HepG2 (cell line): Measurements from ENCODE around the gene IQCB1. TPM values are rescaled to one million over a fixed set of nuclear protein-coding genes. Genes with fewer than 3 reads are reported as not detected.

ENCODE experiments used
- ATAC-seq: fragments of 200-7000 bp; cut with Tn5 transposase; 3 replicates; pipeline ENCODE4 v1.9.1; 2020; ENCODE audit warnings: mild to moderate bottlenecking, moderate library complexity
- BruUV-seq: library from RNA; stranded (reverse); fragments of 400-500 nt; replicated peaks from 2 replicates; lab custom pipeline; 2021; lab: Mats Ljungman, UMichigan
- CTCF ChIA-PET: fragments of 300-600 bp; formaldehyde crosslinking; extraction: SDS; loops from one replicate; lab custom pipeline; 2021; ENCODE audit warnings: low total read pairs, inconsistent platforms, low intra/inter-chr PET ratio; lab: Yijun Ruan, JAX
- POLR2A ChIA-PET: fragments of 350-600 bp; sonication (Branson Sonifier 250); formaldehyde crosslinking; loops from one replicate; lab custom pipeline; 2020; ENCODE audit warnings: antibody characterized with exemption, inconsistent platforms; lab: Yijun Ruan, JAX
- DNase-seq: peaks from one replicate; pipeline ENCODE4 v3.0.0-alpha.2; 2015; ENCODE audit warnings: low spot score
- FAIRE-seq: peaks from 3 replicates; lab custom pipeline; 2011; peaks lifted over from hg19 to GRCh38; lab: Jason Lieb, UNC
- H2AFZ ChIP-seq: one replicate; pipeline ENCODE4 v1.6.1; 2011; ENCODE audit warnings: low read length, inconsistent platforms
- H3K27ac ChIP-seq: fragments of 300-600 bp; 3 replicates; pipeline ENCODE4 v1.8.0; 2011; ENCODE audit warnings: mixed run types, mild to moderate bottlenecking, mixed read lengths, low read length, inconsistent platforms; ENCODE audit not compliant: insufficient read depth; ENCODE audit errors: extremely low read length
- H3K27me3 ChIP-seq, 2 experiments: fragments of 200-600 bp in 1 of 2; 2 replicates in 1 of 2; 3 replicates in 1 of 2; pipeline versions ENCODE4 v1.6.0 to v1.8.0; 2011; ENCODE audit warnings: low read length in 2 of 2, mild to moderate bottlenecking in 2 of 2, moderate library complexity in 2 of 2, inconsistent platforms in 1 of 2; ENCODE audit not compliant: insufficient read depth in 2 of 2, control insufficient read depth in 1 of 2
- H3K36me3 ChIP-seq, 2 experiments: fragments of 200-600 bp in 1 of 2; replicated peaks in 1 of 2; 2 replicates in 1 of 2; 3 replicates in 1 of 2; pipeline versions ENCODE4 v1.5.1 to v1.8.0; 2011; ENCODE audit warnings: low read length in 2 of 2, inconsistent platforms in 1 of 2; ENCODE audit not compliant: insufficient read depth in 2 of 2, control insufficient read depth in 1 of 2
- H3K4me1 ChIP-seq: 2 replicates; pipeline ENCODE4 v1.5.1; 2012; ENCODE audit warnings: low read length, inconsistent platforms; ENCODE audit not compliant: insufficient read depth
- H3K4me2 ChIP-seq: 2 replicates; pipeline ENCODE4 v1.6.0; 2011; ENCODE audit warnings: low read depth, low read length, inconsistent platforms
- H3K4me3 ChIP-seq, 3 experiments: fragments of 200-600 bp in 1 of 3; sonication (generic), shearing (Covaris generic) in 1 of 3; replicated peaks in 1 of 3; 2 replicates each; pipeline ENCODE4 v1.5.1; 2011 to 2016; ENCODE audit warnings: low read length in 3 of 3, inconsistent platforms in 2 of 3, low read depth in 2 of 3, mild to moderate bottlenecking in 2 of 3, control low read depth in 1 of 3, mixed read lengths in 1 of 3; ENCODE audit not compliant: insufficient read depth in 1 of 3
- H3K79me2 ChIP-seq: one replicate; pipeline ENCODE4 v1.6.1; 2011; ENCODE audit warnings: low read length, inconsistent platforms; ENCODE audit not compliant: insufficient read depth
- H3K9ac ChIP-seq: 2 replicates; pipeline ENCODE4 v1.6.0; 2011; ENCODE audit warnings: mild to moderate bottlenecking, low read depth, low read length, inconsistent platforms; ENCODE audit not compliant: insufficient read depth
- H3K9me3 ChIP-seq: 2 replicates; pipeline ENCODE4 v1.5.1; 2012; ENCODE audit warnings: mild to moderate bottlenecking, low read length
- H4K20me1 ChIP-seq: 2 replicates; pipeline ENCODE4 v1.6.0; 2011; ENCODE audit warnings: inconsistent platforms, mild to moderate bottlenecking, low read length, moderate library complexity; ENCODE audit not compliant: insufficient read depth
- ASH2L ChIP-seq: fragments of 300-600, 200-600 bp; sonication (generic); IDR thresholded peaks from 2 replicates; pipeline ENCODE4 v1.7.0; 2017; ENCODE audit warnings: low read depth, mild to moderate bottlenecking, moderate library complexity, mixed read lengths, low read length; ENCODE audit not compliant: insufficient read length
- CEBPB ChIP-seq: IDR thresholded peaks from 2 replicates; pipeline ENCODE4 v1.6.1; 2011; ENCODE audit warnings: low read depth, low read length, improper control_type of control experiment, borderline replicate concordance
- NR2C2 ChIP-seq: sonication (generic); formaldehyde crosslinking; IDR thresholded peaks from 2 replicates; pipeline ENCODE4 v1.4.0; 2020; ENCODE audit warnings: missing genetic modification reagents, mild to moderate bottlenecking, moderate library complexity, borderline replicate concordance
- STAG1 ChIP-seq: sonication (generic); formaldehyde crosslinking; IDR thresholded peaks from 2 replicates; pipeline ENCODE4 v1.4.0; 2020; ENCODE audit warnings: missing genetic modification reagents
- TAF15 ChIP-seq: fragments of 200-400 bp; formaldehyde crosslinking; IDR thresholded peaks from one replicate; pipeline ENCODE4 v1.6.1; 2018; ENCODE audit warnings: mild to moderate bottlenecking, low read depth, low read length; ENCODE audit not compliant: poor library complexity, severe bottlenecking
- ZNF138 ChIP-seq: sonication (generic); formaldehyde crosslinking; IDR thresholded peaks from 2 replicates; pipeline ENCODE4 v1.5.0; 2020; ENCODE audit warnings: mild to moderate bottlenecking, low read depth, missing genetic modification reagents
- ZNF317 ChIP-seq: sonication (generic); formaldehyde crosslinking; IDR thresholded peaks from 2 replicates; pipeline ENCODE4 v1.5.0; 2020; ENCODE audit warnings: mild to moderate bottlenecking, missing genetic modification reagents
- WGBS: methylation state at CpG from one replicate; pipeline ENCODE4 v1.1.6; 2017; ENCODE audit warnings: low lambda C conversion rate; 5-methylcytosine and 5-hydroxymethylcytosine counted together
- in situ Hi-C: cut with HindIII; loops from 2 replicates; pipeline ENCODE4 v1.10.0; 2017; ENCODE audit warnings: low pct_unique_long_range_greater_than_20kb; ENCODE audit not compliant: extremely low pct_ligation_motif_present
- intact Hi-C: fragments of 100-400 bp; cut with micrococcal nuclease; formaldehyde crosslinking; loops from one replicate; pipeline ENCODE4 v1.10.0; 2022; ENCODE audit not compliant: unreplicated experiment
- polyA plus RNA-seq, 8 experiments: library from polyadenylated mRNA; depleted of rRNA in 3 of 8; stranded (reverse) in 7 of 8; unstranded in 1 of 8; fragments of >200 nt; fragmentation: Illumina TruSeq in 4 of 8; extraction: Trizol in 4 of 8; gene quantifications; 2 replicates each; pipeline versions ENCODE4 v1.2.1 to v1.2.3, GENCODE V29; 2011 to 2016; ENCODE audit warnings: low read depth in 4 of 8, missing spikeins in 1 of 8, mixed read lengths in 1 of 8; ENCODE audit not compliant: insufficient read depth in 1 of 8
- total RNA-seq, 5 experiments: library from RNA; depleted of rRNA; stranded (reverse); fragments of >200 nt; fragmentation: Illumina TruSeq; extraction: Trizol; gene quantifications; 2 replicates each; pipeline ENCODE4 v1.2.3, GENCODE V29; 2016; ENCODE audit warnings: low read depth in 1 of 5
- TF ChIP-seq, protein P1 (sequence below): sonication (generic); formaldehyde crosslinking; IDR thresholded peaks from 2 replicates; pipeline ENCODE4 v1.5.0; 2020; ENCODE audit warnings: mild to moderate bottlenecking, missing genetic modification reagents, moderate library complexity

IQCB1 gene
- total and polyA plus RNA-seq, 2 of the 13 experiments (the other 11 are each of a cell fraction or from before 2014, with no cell fraction given) = 18.0 to 41.4 TPM

DNA sequence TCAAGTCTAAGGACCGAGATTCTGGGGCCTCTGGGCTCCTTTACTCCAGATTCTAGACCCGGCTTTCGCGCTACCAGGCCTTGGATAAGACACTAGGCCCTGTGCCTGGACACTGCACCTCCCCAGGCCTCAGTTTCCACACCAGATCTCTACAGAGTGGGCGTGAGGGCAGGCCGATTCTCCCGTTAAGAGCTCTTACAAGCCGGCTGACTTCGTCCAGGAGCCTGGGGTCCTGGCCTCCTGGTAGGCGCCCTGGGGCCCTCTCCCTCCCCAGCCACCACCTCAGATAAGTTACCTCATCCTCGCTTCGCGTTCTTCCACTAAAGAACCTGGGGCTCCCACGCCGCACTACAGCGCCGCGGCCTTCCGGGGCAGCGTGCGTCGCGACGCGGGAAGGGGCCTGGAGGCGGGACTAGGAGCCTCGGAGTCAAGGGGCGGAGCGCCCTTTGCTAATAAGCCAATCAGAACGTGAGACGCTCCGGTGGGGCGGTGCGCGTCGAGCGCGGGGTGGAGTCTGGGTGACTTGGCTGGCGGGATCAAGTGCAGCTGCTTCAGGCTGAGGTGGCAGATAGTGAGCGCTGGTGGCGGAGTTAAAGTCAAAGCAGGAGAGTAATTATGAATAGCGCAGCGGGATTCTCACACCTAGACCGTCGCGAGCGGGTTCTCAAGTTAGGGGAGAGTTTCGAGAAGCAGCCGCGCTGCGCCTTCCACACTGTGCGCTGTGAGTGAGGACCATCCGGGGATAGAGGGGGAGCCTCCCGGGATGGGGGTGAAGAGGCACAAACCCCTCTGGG, at the start of gene IQCB1, which contains the start of gene EAF2 (continued):
- no peak for TF ChIP-seq ZNF138 (CRISPR knock-in tag)
- peak; percentile 92 for TF ChIP-seq ASH2L
- peak; percentile 82 for TF ChIP-seq NR2C2 (CRISPR knock-in tag)
- TF ChIP-seq TAF15 = no peak

DNA sequence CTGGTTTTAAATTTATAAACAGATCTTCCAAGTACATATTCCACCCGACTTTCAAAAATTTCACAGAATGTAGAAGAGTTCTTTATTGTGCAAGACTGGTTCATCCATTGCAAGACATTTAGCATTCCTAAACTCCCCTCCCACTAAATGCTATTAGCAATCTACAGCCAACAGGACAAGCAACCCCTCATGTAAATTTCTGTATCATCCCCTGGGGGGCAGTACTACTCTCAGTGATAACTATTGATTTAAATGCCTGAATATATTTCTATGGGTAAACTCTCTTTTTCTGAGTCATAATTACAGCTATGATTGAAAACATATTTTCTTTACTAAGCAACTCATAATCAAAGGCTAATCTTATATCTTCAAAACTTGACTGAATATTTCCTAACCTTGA, 48.6 kb upstream of the IQCB1 start:
- no peak overlapping the region for H3K4me3 ChIP-seq
- no peak overlapping the region for H3K9ac ChIP-seq
- FAIRE-seq (no peak), DNase-seq (peak; percentile 35), ATAC-seq (peak; percentile 71)
- POLR2A ChIA-PET = no interaction called here
- no peaks in the 10 kb centered on the region for H3K9me3 ChIP-seq
- no TSS peak for BruUV-seq
- H3K27me3 ChIP-seq = no peaks in the 10 kb centered on the region
- no peak overlapping the region for H3K27ac ChIP-seq
- CTCF ChIA-PET = interaction anchor here (0.7 kb wide), 1 partner anchor 112 kb away, joined by 3 read pairs; no protein-coding TSS in a partner anchor
- H4K20me1 ChIP-seq = no peaks in the 10 kb centered on the region
- TF ChIP-seq, protein P1, sequence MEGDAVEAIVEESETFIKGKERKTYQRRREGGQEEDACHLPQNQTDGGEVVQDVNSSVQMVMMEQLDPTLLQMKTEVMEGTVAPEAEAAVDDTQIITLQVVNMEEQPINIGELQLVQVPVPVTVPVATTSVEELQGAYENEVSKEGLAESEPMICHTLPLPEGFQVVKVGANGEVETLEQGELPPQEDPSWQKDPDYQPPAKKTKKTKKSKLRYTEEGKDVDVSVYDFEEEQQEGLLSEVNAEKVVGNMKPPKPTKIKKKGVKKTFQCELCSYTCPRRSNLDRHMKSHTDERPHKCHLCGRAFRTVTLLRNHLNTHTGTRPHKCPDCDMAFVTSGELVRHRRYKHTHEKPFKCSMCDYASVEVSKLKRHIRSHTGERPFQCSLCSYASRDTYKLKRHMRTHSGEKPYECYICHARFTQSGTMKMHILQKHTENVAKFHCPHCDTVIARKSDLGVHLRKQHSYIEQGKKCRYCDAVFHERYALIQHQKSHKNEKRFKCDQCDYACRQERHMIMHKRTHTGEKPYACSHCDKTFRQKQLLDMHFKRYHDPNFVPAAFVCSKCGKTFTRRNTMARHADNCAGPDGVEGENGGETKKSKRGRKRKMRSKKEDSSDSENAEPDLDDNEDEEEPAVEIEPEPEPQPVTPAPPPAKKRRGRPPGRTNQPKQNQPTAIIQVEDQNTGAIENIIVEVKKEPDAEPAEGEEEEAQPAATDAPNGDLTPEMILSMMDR (CRISPR knock-in tag) = peak; percentile 41
- TF ChIP-seq STAG1 (CRISPR knock-in tag) (peak; percentile 32), ZNF317 (CRISPR knock-in tag) (no peak), CEBPB (peak; percentile 62)
- no peak overlapping the region for H3K4me2 ChIP-seq
- WGBS = 21% methylated on average over 1 of the region's 1 CpG
- no peaks in the 10 kb centered on the region for H3K36me3 ChIP-seq
- no peak overlapping the region for H2AFZ ChIP-seq
- no peaks in the 10 kb centered on the region for H3K4me1 ChIP-seq
- intact Hi-C loops = loop anchor here (2.0 kb wide), 1 partner anchor 111 kb away; no protein-coding TSS in a partner anchor
- H3K79me2 ChIP-seq = no peaks in the 10 kb centered on the region
- in situ Hi-C loops = loop anchor here (5.0 kb wide), 1 partner anchor 104 kb away; no protein-coding TSS in a partner anchor
